Muscle layer of duodenum (tissue), 2 donors: ENCODE data around the gene LITAF.

Experiments used
- H3K27ac ChIP-seq: one replicate; pipeline ENCODE4 v1.7.0; 2013; ENCODE audit warnings: mild to moderate bottlenecking, low read length
- H3K27me3 ChIP-seq: one replicate; pipeline ENCODE4 v1.7.0; 2013; ENCODE audit warnings: low read depth, mild to moderate bottlenecking, control low read depth, low read length
- H3K36me3 ChIP-seq, 2 donors: one replicate each; pipeline ENCODE4 v1.7.0; 2013; ENCODE audit warnings: low read length in 2 of 2, control low read depth in 1 of 2, mild to moderate bottlenecking in 1 of 2; ENCODE audit not compliant: insufficient read depth in 2 of 2, control insufficient read depth in 1 of 2
- H3K4me1 ChIP-seq, 2 donors: one replicate each; pipeline ENCODE4 v1.7.0; 2013; ENCODE audit warnings: low read length in 2 of 2, mild to moderate bottlenecking in 2 of 2, control low read depth in 1 of 2, moderate library complexity in 1 of 2; ENCODE audit not compliant: insufficient read depth in 2 of 2, control insufficient read depth in 1 of 2
- H3K4me3 ChIP-seq, 2 donors: one replicate each; pipeline ENCODE4 v1.7.0; 2013; ENCODE audit warnings: low read length in 2 of 2, low read depth in 1 of 2, mild to moderate bottlenecking in 1 of 2
- H3K9me3 ChIP-seq, 2 donors: one replicate each; pipeline ENCODE4 v1.7.0; 2013; ENCODE audit warnings: low read length in 2 of 2, control low read depth in 1 of 2, mild to moderate bottlenecking in 1 of 2; ENCODE audit not compliant: control insufficient read depth in 1 of 2
- donor health status: healthy.

The LITAF gene

GRCh38 chr16:11586856-11587642 lies at the start of gene LITAF:
LITAF (minus strand) TSS chr16:11586919; CDS start chr16:11556730, 30,189 bp downstream.
- H3K36me3 ChIP-seq: no peaks in the 10 kb centered on the region
- peaks cover 0 to 11% of the 10 kb centered on the region in 2 donors for H3K4me1 ChIP-seq
- no peaks in the 10 kb centered on the region for H3K27me3 ChIP-seq
- no peaks in the 10 kb centered on the region for H3K9me3 ChIP-seq
- peak within 1 kb of the TSS; percentile 82 to 84 for H3K4me3 ChIP-seq
- peak within 1 kb of the TSS; percentile 87 for H3K27ac ChIP-seq

GRCh38 chr16:11636172-11636721 lies 49.5 kb upstream of the LITAF start:
- peaks cover 3 to 19% of the 10 kb centered on the region in 2 donors for H3K4me1 ChIP-seq
- no peaks in the 10 kb centered on the region for H3K9me3 ChIP-seq
- no peak overlapping the region for H3K4me3 ChIP-seq
- no peaks in the 10 kb centered on the region for H3K27me3 ChIP-seq
- H3K27ac ChIP-seq: no peak overlapping the region
- no peaks in the 10 kb centered on the region for H3K36me3 ChIP-seq

- Histone ChIP-seq H3K4me1 (peaks cover 3 to 13% of the 10 kb centered on the region in 2 donors), H3K27me3 (no peaks in the 10 kb centered on the region), H3K4me3 (no peak overlapping the region), H3K9me3 (no peaks in the 10 kb centered on the region), H3K27ac (no peak overlapping the region), H3K36me3 (no peaks in the 10 kb centered on the region)
Measured at GRCh38 chr16:11635679-11636171, 49.0 kb upstream of the LITAF start.

DNA sequence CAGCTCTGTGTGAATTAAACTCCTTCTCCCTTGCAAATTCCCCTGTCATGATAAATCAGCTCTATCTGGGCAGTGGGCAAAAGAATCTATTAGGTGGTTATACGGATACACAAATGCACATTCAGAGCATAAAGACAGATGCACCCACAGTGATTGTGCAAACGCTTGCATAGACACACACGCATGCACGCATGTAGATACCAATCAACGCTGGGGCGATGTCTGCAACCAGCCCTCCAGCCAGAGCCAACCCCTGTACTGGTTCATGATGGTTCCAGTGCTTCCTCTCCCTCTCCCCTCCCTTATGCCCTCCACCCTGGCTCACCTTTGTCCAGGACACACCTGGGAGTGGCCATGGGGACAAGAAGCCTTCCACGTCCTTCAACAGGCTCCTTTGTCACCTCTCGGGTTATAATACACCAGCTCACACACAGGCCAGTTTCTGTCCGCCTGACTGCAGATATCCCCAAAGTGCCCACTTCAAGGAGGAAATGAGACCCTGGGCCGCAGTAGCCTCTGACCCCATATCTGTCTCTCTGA lies 48.5 kb upstream of the LITAF start:
- peaks cover 3 to 9% of the 10 kb centered on the region in 2 donors for H3K4me1 ChIP-seq
- no peaks in the 10 kb centered on the region for H3K27me3 ChIP-seq
- no peaks in the 10 kb centered on the region for H3K36me3 ChIP-seq
- H3K27ac ChIP-seq: no peak overlapping the region
- H3K9me3 ChIP-seq: no peaks in the 10 kb centered on the region
- H3K4me3 ChIP-seq: no peak overlapping the region

- Histone ChIP-seq H3K4me3 (no peak overlapping the region), H3K36me3 (no peaks in the 10 kb centered on the region), H3K4me1 (peaks cover 3 to 5% of the 10 kb centered on the region in 2 donors), H3K27ac (no peak overlapping the region), H3K9me3 (no peaks in the 10 kb centered on the region), H3K27me3 (no peaks in the 10 kb centered on the region)
Measured at GRCh38 chr16:11634312-11634711, 47.6 kb upstream of the LITAF start.

GRCh38 chr16:11633113-11633512 lies 46.4 kb upstream of the LITAF start:
- Histone ChIP-seq H3K27ac (no peak overlapping the region), H3K27me3 (no peaks in the 10 kb centered on the region), H3K4me3 (peak overlapping the region in 1 of 2 donors; percentile 2), H3K36me3 (no peaks in the 10 kb centered on the region), H3K4me1 (peaks cover 3 to 5% of the 10 kb centered on the region in 2 donors), H3K9me3 (no peaks in the 10 kb centered on the region)

DNA sequence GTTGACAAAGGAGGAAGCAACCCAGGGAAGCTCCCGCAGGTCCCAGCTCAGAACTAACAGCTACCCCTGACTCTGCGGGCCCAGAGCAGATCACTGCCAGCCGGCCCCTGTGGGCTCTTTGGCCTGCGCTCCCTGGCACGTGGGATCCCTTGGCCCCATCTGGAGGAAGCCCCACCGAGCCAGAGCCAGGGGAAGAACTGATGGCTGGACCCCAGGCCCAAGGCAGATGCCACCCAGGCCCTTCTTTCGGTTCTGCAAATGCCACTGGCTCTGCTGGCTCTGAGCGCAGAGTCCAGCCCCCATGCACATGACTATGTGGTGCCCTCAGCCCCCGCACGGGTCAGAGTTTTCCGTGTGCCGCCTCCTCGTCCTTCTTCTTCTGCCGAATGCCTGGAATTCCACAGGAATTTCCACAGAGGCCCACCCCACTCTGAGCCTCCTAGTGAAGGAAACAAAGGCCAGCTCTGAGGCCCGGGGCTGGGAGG lies 45.8 kb upstream of the LITAF start:
- no peaks in the 10 kb centered on the region for H3K27me3 ChIP-seq
- peak overlapping the region in 1 of 2 donors; percentile 2 for H3K4me3 ChIP-seq
- peak overlapping the region; percentile 39 for H3K27ac ChIP-seq
- no peaks in the 10 kb centered on the region for H3K9me3 ChIP-seq
- H3K36me3 ChIP-seq: no peaks in the 10 kb centered on the region
- H3K4me1 ChIP-seq: peaks cover 3 to 5% of the 10 kb centered on the region in 2 donors

- H3K9me3 ChIP-seq: no peaks in the 10 kb centered on the region
- H3K27me3 ChIP-seq: no peaks in the 10 kb centered on the region
- no peak overlapping the region for H3K4me3 ChIP-seq
- no peaks in the 10 kb centered on the region for H3K36me3 ChIP-seq
- H3K27ac ChIP-seq: no peak overlapping the region
- H3K4me1 ChIP-seq: peaks cover 3 to 5% of the 10 kb centered on the region in 2 donors
Measured at GRCh38 chr16:11631214-11631613, 44.5 kb upstream of the LITAF start.

- Histone ChIP-seq H3K4me3 (no peak overlapping the region), H3K27ac (no peak overlapping the region), H3K27me3 (no peaks in the 10 kb centered on the region), H3K4me1 (peaks cover 3 to 5% of the 10 kb centered on the region in 2 donors), H3K9me3 (no peaks in the 10 kb centered on the region), H3K36me3 (no peaks in the 10 kb centered on the region)
Measured at GRCh38 chr16:11630768-11631056, 44.0 kb upstream of the LITAF start.

DNA sequence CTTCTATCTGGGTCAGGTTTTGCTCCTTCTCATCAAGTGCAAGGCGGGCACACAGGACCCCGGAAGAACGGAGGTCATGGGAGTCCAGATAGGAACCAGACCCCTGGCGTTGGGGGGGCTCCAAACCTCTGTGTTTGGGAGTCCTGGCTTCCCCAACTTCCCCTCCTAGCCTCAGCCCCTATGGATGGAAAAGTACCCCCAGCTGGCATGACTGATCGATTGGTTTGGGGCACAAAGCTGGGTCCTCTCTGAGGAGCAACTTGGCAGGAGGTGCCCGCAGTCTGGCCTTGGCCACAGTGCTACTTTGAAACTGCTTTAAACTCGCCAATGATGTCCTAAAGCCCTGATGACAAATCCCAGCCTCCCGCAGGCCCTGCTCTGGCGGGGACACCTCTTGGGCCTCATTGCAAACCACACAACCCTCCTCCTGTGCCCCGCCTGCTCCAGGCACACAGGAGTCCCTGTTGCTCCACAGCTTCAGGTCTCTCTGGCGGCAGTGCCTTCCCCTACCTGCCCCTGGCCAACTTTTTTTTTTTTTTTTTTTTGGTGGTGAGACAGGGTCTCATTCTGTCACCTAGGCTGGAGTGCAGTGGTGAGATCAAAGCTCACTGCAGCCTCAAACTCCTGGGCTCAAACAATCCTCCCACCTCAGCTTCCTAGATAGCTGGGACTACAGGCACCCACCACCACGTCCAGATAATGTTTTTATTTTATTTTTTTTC lies 43.5 kb upstream of the LITAF start:
- Histone ChIP-seq H3K36me3 (no peaks in the 10 kb centered on the region), H3K27ac (peak overlapping the region; percentile 20), H3K9me3 (no peaks in the 10 kb centered on the region), H3K27me3 (no peaks in the 10 kb centered on the region), H3K4me3 (no peak overlapping the region), H3K4me1 (peaks cover 3 to 5% of the 10 kb centered on the region in 2 donors)
